ENCODE results near the gene ISYNA1.

GRCh38 chr19:18418029-18418482, 19.9 kb downstream of the ISYNA1 start:
- no peak for TF ChIP-seq GATA2 (IDR thresholded peaks at IDR 0.05; ENCODE audit: low read depth, low read length)
- TF ChIP-seq GATA3 (IDR thresholded peaks at IDR 0.05; ENCODE audit: low read depth, low read length), result no peak
